ENCODE measurements around the gene GRPEL2. TPM values are rescaled to one million over a fixed set of nuclear protein-coding genes. Genes with fewer than 3 reads are reported as not detected.

The GRPEL2 gene
- total RNA-seq, 4 donors from 2014 or later: 23.1 to 43.3 (median 27.1) TPM

GRCh38 chr5:149328177-149328576, 17.1 kb upstream of the GRPEL2 start:
- intact Hi-C loops (cut with DNase I): no loop called here
- Histone ChIP-seq H3K4me3 (no peak overlapping the region), H3K36me3 (peaks cover 0 to 26% (median 0%) of the 10 kb centered on the region in 3 donors), H3K27me3 (no peaks in the 10 kb centered on the region), H3K9me3 (no peaks in the 10 kb centered on the region), H3K27ac (no peak overlapping the region), H3K4me1 (peaks cover 5 to 20% (median 10%) of the 10 kb centered on the region in 3 donors)
- 92 to 97% methylated on average over 5 of the region's 5 CpGs for WGBS, 2 donors
- DNase-seq: no peak
- TF ChIP-seq POLR2A (IDR thresholded peaks at IDR 0.05) (no peak), CTCF (IDR thresholded peaks at IDR 0.05) (no peak)

GRCh38 chr5:149333711-149334443, 11.4 kb upstream of the GRPEL2 start:
- intact Hi-C loops (cut with DNase I): no loop called here

GRCh38 chr5:149337736-149338135, 7.6 kb upstream of the GRPEL2 start:
- intact Hi-C loops (cut with DNase I): no loop called here
- Histone ChIP-seq H3K27ac (no peak overlapping the region), H3K36me3 (peaks cover 0 to 45% (median 4%) of the 10 kb centered on the region in 3 donors), H3K4me3 (no peak overlapping the region), H3K4me1 (peaks cover 0 to 7% (median 0%) of the 10 kb centered on the region in 3 donors), H3K9me3 (no peaks in the 10 kb centered on the region), H3K27me3 (no peaks in the 10 kb centered on the region)
- TF ChIP-seq CTCF (IDR thresholded peaks at IDR 0.05) (no peak), POLR2A (IDR thresholded peaks at IDR 0.05) (no peak)
- WGBS, 2 donors: 89 to 92% methylated on average over 4 of the region's 4 CpGs
- no peak for DNase-seq

More at GRCh38 chr5:149333711-149334443, 11.4 kb upstream of the GRPEL2 start:
- DNase-seq: no peak
- peaks cover 0 to 60% (median 4%) of the 10 kb centered on the region in 3 donors for H3K36me3 ChIP-seq
- 73 to 76% methylated on average over 2 of the region's 2 CpGs for WGBS, 2 donors
- H3K9me3 ChIP-seq: no peaks in the 10 kb centered on the region
- H3K4me3 ChIP-seq: no peak overlapping the region
- no peak for TF ChIP-seq POLR2A (IDR thresholded peaks at IDR 0.05)
- no peak for TF ChIP-seq CTCF (IDR thresholded peaks at IDR 0.05)
- H3K4me1 ChIP-seq: peaks cover 0 to 7% (median 0%) of the 10 kb centered on the region in 3 donors
- H3K27me3 ChIP-seq: no peaks in the 10 kb centered on the region
- H3K27ac ChIP-seq: peak overlapping the region; percentile 28 to 74 (median 68)

- intact Hi-C loops (cut with DNase I): no loop called here
- no peak for DNase-seq
- Histone ChIP-seq H3K4me3 (no peak overlapping the region), H3K4me1 (peaks cover 0 to 4% (median 0%) of the 10 kb centered on the region in 3 donors), H3K36me3 (peaks cover 0 to 39% (median 4%) of the 10 kb centered on the region in 3 donors), H3K27ac (no peak overlapping the region), H3K27me3 (no peaks in the 10 kb centered on the region), H3K9me3 (no peaks in the 10 kb centered on the region)
- no peak for TF ChIP-seq CTCF (IDR thresholded peaks at IDR 0.05)
- TF ChIP-seq POLR2A (IDR thresholded peaks at IDR 0.05): no peak
- 28 to 50% methylated on average over 1 of the region's 1 CpG for WGBS, 2 donors
Observed at GRCh38 chr5:149338364-149338763, 6.9 kb upstream of the GRPEL2 start.

GRCh38 chr5:149340920-149341319, 4.4 kb upstream of the GRPEL2 start:
- Histone ChIP-seq H3K27me3 (no peaks in the 10 kb centered on the region), H3K4me1 (peaks cover 0 to 17% (median 6%) of the 10 kb centered on the region in 3 donors), H3K4me3 (no peak overlapping the region), H3K36me3 (peaks cover 0 to 28% (median 2%) of the 10 kb centered on the region in 3 donors), H3K9me3 (no peaks in the 10 kb centered on the region), H3K27ac (no peak overlapping the region)
- TF ChIP-seq CTCF (IDR thresholded peaks at IDR 0.05): no peak
- intact Hi-C loops (cut with DNase I): no loop called here
- DNase-seq: no peak
- 73% methylated on average over 1 of the region's 1 CpG for WGBS, 2 donors

Measured in esophagus squamous epithelium (tissue), 5 donors.